HL-60 (cell line): Measurements from ENCODE around the gene ZSCAN1.

Source experiments
- DNase-seq, 2 experiments: peaks; one replicate each; pipeline ENCODE4 v3.0.0-alpha.2; 2010 to 2020; ENCODE audit warnings: low read depth in 1 of 2, low spot score in 1 of 2
- H3K27ac ChIP-seq: fragments of 250-450 bp; sonication (Bioruptor Pico); replicated peaks from 2 replicates; pipeline ENCODE4 v1.5.1; 2020; ENCODE audit warnings: mild to moderate bottlenecking, moderate library complexity
- H3K27me3 ChIP-seq: fragments of 250-450 bp; sonication (Bioruptor Pico); 2 replicates; pipeline ENCODE4 v1.5.1; 2021; ENCODE audit warnings: mild to moderate bottlenecking, moderate library complexity; ENCODE audit not compliant: insufficient read depth, poor library complexity, severe bottlenecking
- H3K4me3 ChIP-seq: replicated peaks from 2 replicates; pipeline ENCODE4 v1.5.1; 2011; ENCODE audit warnings: mild to moderate bottlenecking, control low read depth, low read length; ENCODE audit not compliant: insufficient read depth
- GABPA ChIP-seq: IDR thresholded peaks from 2 replicates; pipeline ENCODE4 v1.6.1; 2012; ENCODE audit warnings: low read depth
- POLR2AphosphoS5 ChIP-seq: IDR thresholded peaks from 2 replicates; pipeline ENCODE4 v1.6.1; 2012; ENCODE audit warnings: low read depth
- SPI1 ChIP-seq: IDR thresholded peaks from 2 replicates; pipeline ENCODE4 v1.6.1; 2012; ENCODE audit warnings: low read depth, mild to moderate bottlenecking, borderline replicate concordance
- TF ChIP-seq, protein P1 (sequence below): IDR thresholded peaks from 2 replicates; pipeline ENCODE4 v1.6.1; 2012; ENCODE audit warnings: low read depth; ENCODE audit not compliant: insufficient replicate concordance
- TF ChIP-seq, protein P2 (sequence below): IDR thresholded peaks from one replicate; pipeline ENCODE4 v1.5.1; 2011; ENCODE audit warnings: low read length, control low read depth, inconsistent platforms; ENCODE audit not compliant: insufficient read depth

ZSCAN1 gene

DNA sequence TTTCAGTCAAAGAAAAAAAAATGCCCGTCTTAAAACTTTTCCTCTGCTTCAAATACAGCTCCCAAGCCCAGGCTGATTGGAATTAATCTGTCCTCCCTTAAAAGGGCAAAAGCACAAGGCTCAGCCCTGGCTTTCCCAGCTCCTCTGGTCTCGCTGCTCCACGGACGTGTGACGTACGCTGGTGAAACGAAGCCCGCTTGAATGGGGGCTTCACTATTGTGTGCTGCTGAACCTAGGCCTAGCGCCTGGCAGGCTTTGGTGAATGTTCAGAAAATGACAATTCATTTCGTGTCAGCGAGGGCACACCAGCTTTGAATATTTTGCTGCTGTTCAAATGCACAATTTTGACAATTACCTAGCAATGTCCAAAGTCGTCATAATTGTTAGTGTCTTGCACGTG lies 24.6 kb downstream of the ZSCAN1 start:
- TF ChIP-seq, protein P1, sequence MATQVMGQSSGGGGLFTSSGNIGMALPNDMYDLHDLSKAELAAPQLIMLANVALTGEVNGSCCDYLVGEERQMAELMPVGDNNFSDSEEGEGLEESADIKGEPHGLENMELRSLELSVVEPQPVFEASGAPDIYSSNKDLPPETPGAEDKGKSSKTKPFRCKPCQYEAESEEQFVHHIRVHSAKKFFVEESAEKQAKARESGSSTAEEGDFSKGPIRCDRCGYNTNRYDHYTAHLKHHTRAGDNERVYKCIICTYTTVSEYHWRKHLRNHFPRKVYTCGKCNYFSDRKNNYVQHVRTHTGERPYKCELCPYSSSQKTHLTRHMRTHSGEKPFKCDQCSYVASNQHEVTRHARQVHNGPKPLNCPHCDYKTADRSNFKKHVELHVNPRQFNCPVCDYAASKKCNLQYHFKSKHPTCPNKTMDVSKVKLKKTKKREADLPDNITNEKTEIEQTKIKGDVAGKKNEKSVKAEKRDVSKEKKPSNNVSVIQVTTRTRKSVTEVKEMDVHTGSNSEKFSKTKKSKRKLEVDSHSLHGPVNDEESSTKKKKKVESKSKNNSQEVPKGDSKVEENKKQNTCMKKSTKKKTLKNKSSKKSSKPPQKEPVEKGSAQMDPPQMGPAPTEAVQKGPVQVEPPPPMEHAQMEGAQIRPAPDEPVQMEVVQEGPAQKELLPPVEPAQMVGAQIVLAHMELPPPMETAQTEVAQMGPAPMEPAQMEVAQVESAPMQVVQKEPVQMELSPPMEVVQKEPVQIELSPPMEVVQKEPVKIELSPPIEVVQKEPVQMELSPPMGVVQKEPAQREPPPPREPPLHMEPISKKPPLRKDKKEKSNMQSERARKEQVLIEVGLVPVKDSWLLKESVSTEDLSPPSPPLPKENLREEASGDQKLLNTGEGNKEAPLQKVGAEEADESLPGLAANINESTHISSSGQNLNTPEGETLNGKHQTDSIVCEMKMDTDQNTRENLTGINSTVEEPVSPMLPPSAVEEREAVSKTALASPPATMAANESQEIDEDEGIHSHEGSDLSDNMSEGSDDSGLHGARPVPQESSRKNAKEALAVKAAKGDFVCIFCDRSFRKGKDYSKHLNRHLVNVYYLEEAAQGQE, result no peak
- DNase-seq, result no peak
- H3K27me3 ChIP-seq, result no peaks in the 10 kb centered on the region
- H3K27ac ChIP-seq, result no peak overlapping the region
- no peak overlapping the region for H3K4me3 ChIP-seq

DNA sequence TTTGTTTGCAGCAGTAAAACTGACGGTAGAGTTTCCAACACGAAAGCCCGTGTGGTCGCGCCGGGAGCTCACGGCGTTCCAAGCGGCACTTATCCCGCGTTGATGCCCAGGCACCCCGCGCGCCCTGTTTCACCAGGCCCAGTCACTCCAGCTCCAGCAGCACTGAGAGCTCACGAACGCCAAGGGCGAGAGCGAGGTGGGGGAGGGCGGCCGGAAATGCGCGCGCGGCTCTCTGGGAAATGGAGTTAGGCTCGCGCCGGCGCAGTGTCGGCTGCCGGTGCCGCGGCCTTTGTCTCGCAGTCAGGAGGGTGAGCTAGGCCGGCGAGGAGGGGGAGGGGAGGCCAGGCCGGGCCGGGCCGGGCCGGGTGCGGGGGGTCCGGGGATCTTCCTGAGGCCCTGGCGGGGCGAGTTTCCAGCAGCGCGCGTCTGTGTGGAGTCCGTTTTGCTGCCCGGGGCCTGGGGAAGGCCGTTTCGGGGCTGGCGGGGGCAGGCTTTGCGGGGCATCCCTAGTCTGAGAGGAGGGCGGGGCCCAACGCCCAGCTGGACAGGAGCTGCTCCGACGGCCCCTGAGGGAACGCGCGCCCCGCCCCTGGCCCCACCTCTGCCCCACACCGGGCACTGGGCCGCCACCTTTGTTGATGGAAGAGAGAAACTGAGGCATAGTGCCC lies 25.3 kb downstream of the ZSCAN1 start, which contains the start of gene ZNF135:
ZNF135 (plus strand) TSS at position 280 of the 668 bp plus-strand sequence. CDS start 721 bp downstream, outside the sequence.
- Histone ChIP-seq H3K27ac (no peak within 1 kb of the TSS), H3K27me3 (no peaks in the 10 kb centered on the region), H3K4me3 (no peak within 1 kb of the TSS)
- TF ChIP-seq, protein P1, result no peak
- TF ChIP-seq POLR2AphosphoS5, result no peak
- TF ChIP-seq, protein P2, sequence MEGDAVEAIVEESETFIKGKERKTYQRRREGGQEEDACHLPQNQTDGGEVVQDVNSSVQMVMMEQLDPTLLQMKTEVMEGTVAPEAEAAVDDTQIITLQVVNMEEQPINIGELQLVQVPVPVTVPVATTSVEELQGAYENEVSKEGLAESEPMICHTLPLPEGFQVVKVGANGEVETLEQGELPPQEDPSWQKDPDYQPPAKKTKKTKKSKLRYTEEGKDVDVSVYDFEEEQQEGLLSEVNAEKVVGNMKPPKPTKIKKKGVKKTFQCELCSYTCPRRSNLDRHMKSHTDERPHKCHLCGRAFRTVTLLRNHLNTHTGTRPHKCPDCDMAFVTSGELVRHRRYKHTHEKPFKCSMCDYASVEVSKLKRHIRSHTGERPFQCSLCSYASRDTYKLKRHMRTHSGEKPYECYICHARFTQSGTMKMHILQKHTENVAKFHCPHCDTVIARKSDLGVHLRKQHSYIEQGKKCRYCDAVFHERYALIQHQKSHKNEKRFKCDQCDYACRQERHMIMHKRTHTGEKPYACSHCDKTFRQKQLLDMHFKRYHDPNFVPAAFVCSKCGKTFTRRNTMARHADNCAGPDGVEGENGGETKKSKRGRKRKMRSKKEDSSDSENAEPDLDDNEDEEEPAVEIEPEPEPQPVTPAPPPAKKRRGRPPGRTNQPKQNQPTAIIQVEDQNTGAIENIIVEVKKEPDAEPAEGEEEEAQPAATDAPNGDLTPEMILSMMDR, result no peak
- TF ChIP-seq SPI1, result no peak
- no peak for TF ChIP-seq GABPA
- DNase-seq, result peak in 1 of 2 experiments; percentile 9

DNA sequence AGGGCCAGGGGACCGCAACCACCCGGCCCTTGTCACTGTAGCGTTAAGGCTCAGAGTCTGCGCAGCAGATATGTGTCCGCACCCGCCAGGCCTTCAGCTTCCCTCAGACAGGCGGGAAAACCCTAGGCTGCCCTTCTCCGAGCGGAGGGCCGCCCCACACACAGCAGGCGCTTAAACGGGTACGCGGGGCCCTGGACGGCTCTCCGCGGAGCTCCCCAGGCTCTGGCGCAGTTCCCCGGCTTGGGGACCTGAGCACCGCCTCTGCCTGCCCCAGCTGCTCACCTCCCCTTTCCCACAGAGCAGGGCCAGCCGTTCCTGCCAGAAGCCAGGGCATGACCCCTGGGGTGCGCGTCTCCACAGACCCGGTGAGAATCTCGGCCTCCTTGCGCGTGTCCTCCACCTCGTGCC lies 25.9 kb downstream of the ZSCAN1 start:
- H3K27me3 ChIP-seq, result no peaks in the 10 kb centered on the region
- TF ChIP-seq POLR2AphosphoS5, result no peak
- TF ChIP-seq GABPA, result no peak
- TF ChIP-seq, protein P1, result no peak
- TF ChIP-seq, protein P2, result no peak
- no peak for TF ChIP-seq SPI1
- DNase-seq, result no peak
- no peak overlapping the region for H3K27ac ChIP-seq
- no peak overlapping the region for H3K4me3 ChIP-seq
